WTC11 (cell line): Measurements from ENCODE around the gene SLC9A4. TPM values are rescaled to one million over a fixed set of nuclear protein-coding genes. Genes with fewer than 3 reads are reported as not detected.

Source experiments
- ATAC-seq: fragments of 200-7000 bp; cut with Tn5 transposase; 2 replicates; pipeline ENCODE4 v1.10.0; 2021; ENCODE audit warnings: mild to moderate bottlenecking, moderate library complexity
- CTCF ChIA-PET: fragments of 300-600 bp; sonication (Branson Sonifier 250); formaldehyde crosslinking; loops from one replicate; lab custom pipeline; 2021; ENCODE audit warnings: antibody characterized with exemption; lab: Charles Lee
- POLR2A ChIA-PET: fragments of 350-600 bp; sonication (Branson Sonifier 250); formaldehyde crosslinking; loops from one replicate; lab custom pipeline; 2021; ENCODE audit warnings: antibody characterized with exemption; lab: Charles Lee
- DNase-seq: peaks from one replicate; pipeline ENCODE4 v3.0.0; 2021; ENCODE audit warnings: low spot score
- H3K27ac Mint-ChIP-seq: 2 replicates; pipeline ENCODE4 v1.8.0; 2021; ENCODE audit warnings: mixed read lengths
- H3K27me3 Mint-ChIP-seq: 2 replicates; pipeline ENCODE4 v1.8.0; 2021; ENCODE audit warnings: low read depth, mild to moderate bottlenecking, moderate library complexity, mixed read lengths
- H3K36me3 Mint-ChIP-seq: 2 replicates; pipeline ENCODE4 v1.8.0; 2021; ENCODE audit warnings: mixed read lengths
- H3K4me1 Mint-ChIP-seq: 2 replicates; pipeline ENCODE4 v1.8.0; 2022; ENCODE audit warnings: mixed read lengths
- H3K4me3 Mint-ChIP-seq: 2 replicates; pipeline ENCODE4 v1.8.0; 2021; ENCODE audit warnings: mild to moderate bottlenecking, moderate library complexity, mixed read lengths
- H3K9me3 Mint-ChIP-seq: 2 replicates; pipeline ENCODE4 v1.8.0; 2021; ENCODE audit warnings: mixed read lengths
- ATF1 ChIP-seq: sonication (generic); formaldehyde crosslinking; IDR thresholded peaks from 2 replicates; pipeline ENCODE4 v1.8.1; 2023; ENCODE audit warnings: mild to moderate bottlenecking, moderate library complexity, missing genetic modification reagents
- CREB1 ChIP-seq: sonication (generic); formaldehyde crosslinking; IDR thresholded peaks from 2 replicates; pipeline ENCODE4 v1.8.0; 2023; ENCODE audit warnings: mild to moderate bottlenecking, missing genetic modification reagents
- ELF4 ChIP-seq: sonication (generic); formaldehyde crosslinking; IDR thresholded peaks from 2 replicates; pipeline ENCODE4 v1.8.1; 2022; ENCODE audit warnings: low read depth, mild to moderate bottlenecking, moderate library complexity, missing genetic modification reagents
- FOXK1 ChIP-seq: sonication (generic); formaldehyde crosslinking; IDR thresholded peaks from 2 replicates; pipeline ENCODE4 v1.8.0; 2022; ENCODE audit warnings: mild to moderate bottlenecking, moderate library complexity, missing genetic modification reagents
- GTF2I ChIP-seq: fragments of 250-450 bp; sonication (Bioruptor Pico); conservative IDR thresholded peaks from 2 replicates; pipeline ENCODE4 v1.4.0; 2021; ENCODE audit warnings: mild to moderate bottlenecking
- HMGA2 ChIP-seq: fragments of 250-450 bp; sonication (Bioruptor Pico); IDR thresholded peaks from 2 replicates; pipeline ENCODE4 v1.4.0; 2021; ENCODE audit warnings: mild to moderate bottlenecking, moderate library complexity
- JUN ChIP-seq: sonication (generic); formaldehyde crosslinking; IDR thresholded peaks from 2 replicates; pipeline ENCODE4 v1.8.0; 2023; ENCODE audit warnings: mild to moderate bottlenecking, missing genetic modification reagents
- MLX ChIP-seq: sonication (generic); formaldehyde crosslinking; IDR thresholded peaks from 2 replicates; pipeline ENCODE4 v1.8.1; 2023; ENCODE audit warnings: mild to moderate bottlenecking, missing genetic modification reagents, moderate library complexity
- MXD4 ChIP-seq: fragments of 250-450 bp; sonication (Bioruptor Pico); IDR thresholded peaks from 2 replicates; pipeline ENCODE4 v1.8.0; 2021; ENCODE audit warnings: mild to moderate bottlenecking, moderate library complexity, borderline replicate concordance
- MYBL2 ChIP-seq: sonication (generic); formaldehyde crosslinking; IDR thresholded peaks from 2 replicates; pipeline ENCODE4 v1.8.1; 2023; ENCODE audit warnings: mild to moderate bottlenecking, moderate library complexity, missing genetic modification reagents
- NFYB ChIP-seq: sonication (generic); formaldehyde crosslinking; conservative IDR thresholded peaks from 2 replicates; pipeline ENCODE4 v1.8.0; 2022; ENCODE audit warnings: low read depth, missing genetic modification reagents
- NR1H2 ChIP-seq: sonication (generic); formaldehyde crosslinking; IDR thresholded peaks from 2 replicates; pipeline ENCODE4 v1.9.0; 2021; ENCODE audit warnings: mild to moderate bottlenecking, moderate library complexity, missing genetic modification reagents
- OVOL2 ChIP-seq: fragments of 250-450 bp; sonication (Bioruptor Pico); IDR thresholded peaks from 2 replicates; pipeline ENCODE4 v1.9.0; 2021; ENCODE audit warnings: mild to moderate bottlenecking, borderline replicate concordance
- RORB ChIP-seq: fragments of 250-450 bp; sonication (Bioruptor Pico); IDR thresholded peaks from 2 replicates; pipeline ENCODE4 v1.9.0; 2021; ENCODE audit warnings: mild to moderate bottlenecking
- SMAD3 ChIP-seq: sonication (generic); formaldehyde crosslinking; IDR thresholded peaks from 2 replicates; pipeline ENCODE4 v1.8.0; 2022; ENCODE audit warnings: missing genetic modification reagents, mild to moderate bottlenecking, borderline replicate concordance
- SP1 ChIP-seq: sonication (generic); formaldehyde crosslinking; conservative IDR thresholded peaks from 2 replicates; pipeline ENCODE4 v1.8.1; 2022; ENCODE audit warnings: missing genetic modification reagents
- TCF7 ChIP-seq: sonication (generic); formaldehyde crosslinking; IDR thresholded peaks from 2 replicates; pipeline ENCODE4 v1.8.0; 2022; ENCODE audit warnings: mild to moderate bottlenecking, low read depth, missing genetic modification reagents, moderate library complexity
- TEAD4 ChIP-seq: sonication (generic); formaldehyde crosslinking; IDR thresholded peaks from 2 replicates; pipeline ENCODE4 v1.8.0; 2022; ENCODE audit warnings: mild to moderate bottlenecking, missing genetic modification reagents
- ZNF317 ChIP-seq: sonication (generic); formaldehyde crosslinking; IDR thresholded peaks from 2 replicates; pipeline ENCODE4 v1.8.1; 2023; ENCODE audit warnings: low read depth, mild to moderate bottlenecking, moderate library complexity, missing genetic modification reagents, borderline replicate concordance
- ZNF396 ChIP-seq: fragments of 250-450 bp; sonication (Bioruptor Pico); IDR thresholded peaks from 2 replicates; pipeline ENCODE4 v1.8.0; 2021; ENCODE audit warnings: mild to moderate bottlenecking, moderate library complexity, borderline replicate concordance
- ZNF671 ChIP-seq: fragments of 250-450 bp; sonication (Bioruptor Pico); IDR thresholded peaks from 2 replicates; pipeline ENCODE4 v1.8.0; 2021; ENCODE audit warnings: mild to moderate bottlenecking
- total RNA-seq: library from RNA; stranded (reverse); gene quantifications from 3 replicates; pipeline ENCODE4 v1.2.3, GENCODE V29; 2021
- TF ChIP-seq, protein P1 (sequence below): sonication (generic); formaldehyde crosslinking; IDR thresholded peaks from 2 replicates; pipeline ENCODE4 v1.8.1; 2022; ENCODE audit warnings: missing genetic modification reagents, borderline replicate concordance
- TF ChIP-seq, protein P2 (sequence below): sonication (generic); formaldehyde crosslinking; conservative IDR thresholded peaks from 2 replicates; pipeline ENCODE4 v1.8.1; 2022; ENCODE audit warnings: mild to moderate bottlenecking, missing genetic modification reagents
- TF ChIP-seq, protein P3 (sequence below): sonication (generic); formaldehyde crosslinking; IDR thresholded peaks from 2 replicates; pipeline ENCODE4 v1.8.0; 2023; ENCODE audit warnings: missing genetic modification reagents
- TF ChIP-seq, protein P4 (sequence below): sonication (generic); formaldehyde crosslinking; IDR thresholded peaks from 2 replicates; pipeline ENCODE4 v1.8.0; 2022; ENCODE audit warnings: missing genetic modification reagents
- TF ChIP-seq, protein P5 (sequence below): fragments of 250-450 bp; sonication (Bioruptor Pico); IDR thresholded peaks from 2 replicates; pipeline ENCODE4 v1.9.0; 2021; ENCODE audit warnings: moderate library complexity, mild to moderate bottlenecking, inconsistent platforms, borderline replicate concordance

The SLC9A4 gene
- total RNA-seq, 1 experiment from 2014 or later: 0.11 TPM

DNA sequence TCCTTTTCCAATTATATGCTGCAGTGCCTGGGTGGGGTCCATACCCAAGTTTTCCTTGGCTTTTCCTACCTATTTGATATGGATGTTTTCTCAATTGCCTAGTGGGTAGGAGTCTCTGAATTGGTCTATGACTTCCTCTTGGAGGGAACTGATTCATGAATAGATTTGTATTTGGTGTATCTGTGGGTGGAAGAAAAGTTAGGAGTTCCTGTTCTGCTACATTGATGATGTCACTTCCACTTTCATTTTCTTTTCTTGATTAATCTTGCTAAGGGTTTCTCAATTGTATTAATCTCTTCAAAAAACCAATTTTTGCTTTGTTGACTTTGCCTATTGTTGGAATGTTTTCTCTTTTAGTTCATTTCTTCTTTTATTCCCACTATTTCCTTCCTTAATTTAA is 108.9 kb downstream of the SLC9A4 start:
- POLR2A ChIA-PET: no interaction called here
- Mint-ChIP-seq H3K4me3 (no peak overlapping the region), H3K9me3 (peaks cover 9% of the 10 kb centered on the region; the same call in 1 of the 2 replicates), H3K27ac (no peak overlapping the region), H3K4me1 (peaks cover 15% of the 10 kb centered on the region), H3K27me3 (no peaks in the 10 kb centered on the region), H3K36me3 (no peaks in the 10 kb centered on the region)
- ATAC-seq (no peak), DNase-seq (no peak)
- CTCF ChIA-PET: no interaction called here
- TF ChIP-seq MYBL2 (no peak), TCF7 (CRISPR knock-in tag) (no peak), TEAD4 (CRISPR knock-in tag) (no peak), NFYB (CRISPR knock-in tag) (no peak), HMGA2 (CRISPR knock-in tag) (no peak), SMAD3 (no peak), RORB (CRISPR knock-in tag) (no peak), MLX (CRISPR knock-in tag) (no peak), ELF4 (CRISPR knock-in tag) (no peak), FOXK1 (CRISPR knock-in tag) (no peak), ZNF317 (no peak), ZNF671 (no peak), SP1 (CRISPR knock-in tag) (no peak), ZNF396 (CRISPR knock-in tag) (no peak)
- TF ChIP-seq, protein P1, sequence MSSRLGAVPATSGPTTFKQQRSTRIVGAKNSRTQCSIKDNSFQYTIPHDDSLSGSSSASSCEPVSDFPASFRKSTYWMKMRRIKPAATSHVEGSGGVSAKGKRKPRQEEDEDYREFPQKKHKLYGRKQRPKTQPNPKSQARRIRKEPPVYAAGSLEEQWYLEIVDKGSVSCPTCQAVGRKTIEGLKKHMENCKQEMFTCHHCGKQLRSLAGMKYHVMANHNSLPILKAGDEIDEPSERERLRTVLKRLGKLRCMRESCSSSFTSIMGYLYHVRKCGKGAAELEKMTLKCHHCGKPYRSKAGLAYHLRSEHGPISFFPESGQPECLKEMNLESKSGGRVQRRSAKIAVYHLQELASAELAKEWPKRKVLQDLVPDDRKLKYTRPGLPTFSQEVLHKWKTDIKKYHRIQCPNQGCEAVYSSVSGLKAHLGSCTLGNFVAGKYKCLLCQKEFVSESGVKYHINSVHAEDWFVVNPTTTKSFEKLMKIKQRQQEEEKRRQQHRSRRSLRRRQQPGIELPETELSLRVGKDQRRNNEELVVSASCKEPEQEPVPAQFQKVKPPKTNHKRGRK (CRISPR knock-in tag): no peak
- TF ChIP-seq, protein P2, sequence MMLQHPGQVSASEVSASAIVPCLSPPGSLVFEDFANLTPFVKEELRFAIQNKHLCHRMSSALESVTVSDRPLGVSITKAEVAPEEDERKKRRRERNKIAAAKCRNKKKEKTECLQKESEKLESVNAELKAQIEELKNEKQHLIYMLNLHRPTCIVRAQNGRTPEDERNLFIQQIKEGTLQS (CRISPR knock-in tag): no peak
- TF ChIP-seq, protein P3, sequence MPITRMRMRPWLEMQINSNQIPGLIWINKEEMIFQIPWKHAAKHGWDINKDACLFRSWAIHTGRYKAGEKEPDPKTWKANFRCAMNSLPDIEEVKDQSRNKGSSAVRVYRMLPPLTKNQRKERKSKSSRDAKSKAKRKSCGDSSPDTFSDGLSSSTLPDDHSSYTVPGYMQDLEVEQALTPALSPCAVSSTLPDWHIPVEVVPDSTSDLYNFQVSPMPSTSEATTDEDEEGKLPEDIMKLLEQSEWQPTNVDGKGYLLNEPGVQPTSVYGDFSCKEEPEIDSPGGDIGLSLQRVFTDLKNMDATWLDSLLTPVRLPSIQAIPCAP (CRISPR knock-in tag): no peak

DNA sequence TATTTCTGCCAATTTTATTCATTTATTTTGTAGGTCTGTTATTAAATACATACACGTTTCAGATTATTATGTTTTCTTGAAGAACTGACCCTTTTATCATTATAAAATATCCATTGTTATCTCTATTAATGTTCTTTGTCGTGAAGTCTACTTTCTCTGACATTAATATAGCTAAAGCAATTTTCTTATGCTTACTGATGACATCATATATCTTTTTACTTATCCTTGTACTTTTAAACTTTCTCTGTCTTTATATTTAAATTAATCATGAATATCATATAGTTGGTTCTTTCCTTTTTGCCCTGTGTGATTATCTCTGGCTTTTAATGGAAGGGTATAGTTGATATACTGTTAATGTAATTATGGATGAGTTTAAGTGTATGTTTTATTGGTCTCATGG is 109.8 kb downstream of the SLC9A4 start:
- H3K4me1 Mint-ChIP-seq: peaks cover 15% of the 10 kb centered on the region
- CTCF ChIA-PET: no interaction called here
- no peak overlapping the region for H3K27ac Mint-ChIP-seq
- peaks cover 9% of the 10 kb centered on the region; the same call in 1 of the 2 replicates for H3K9me3 Mint-ChIP-seq
- H3K4me3 Mint-ChIP-seq: no peak overlapping the region
- ATAC-seq: no peak
- DNase-seq: no peak
- H3K36me3 Mint-ChIP-seq: no peaks in the 10 kb centered on the region
- POLR2A ChIA-PET: no interaction called here
- H3K27me3 Mint-ChIP-seq: no peaks in the 10 kb centered on the region
- TF ChIP-seq NR1H2 (no peak), ZNF317 (no peak), JUN (no peak), ZNF671 (no peak), ATF1 (no peak), GTF2I (CRISPR knock-in tag) (no peak), MXD4 (CRISPR knock-in tag) (no peak), OVOL2 (CRISPR knock-in tag) (no peak), CREB1 (CRISPR knock-in tag) (no peak)
- TF ChIP-seq, protein P4, sequence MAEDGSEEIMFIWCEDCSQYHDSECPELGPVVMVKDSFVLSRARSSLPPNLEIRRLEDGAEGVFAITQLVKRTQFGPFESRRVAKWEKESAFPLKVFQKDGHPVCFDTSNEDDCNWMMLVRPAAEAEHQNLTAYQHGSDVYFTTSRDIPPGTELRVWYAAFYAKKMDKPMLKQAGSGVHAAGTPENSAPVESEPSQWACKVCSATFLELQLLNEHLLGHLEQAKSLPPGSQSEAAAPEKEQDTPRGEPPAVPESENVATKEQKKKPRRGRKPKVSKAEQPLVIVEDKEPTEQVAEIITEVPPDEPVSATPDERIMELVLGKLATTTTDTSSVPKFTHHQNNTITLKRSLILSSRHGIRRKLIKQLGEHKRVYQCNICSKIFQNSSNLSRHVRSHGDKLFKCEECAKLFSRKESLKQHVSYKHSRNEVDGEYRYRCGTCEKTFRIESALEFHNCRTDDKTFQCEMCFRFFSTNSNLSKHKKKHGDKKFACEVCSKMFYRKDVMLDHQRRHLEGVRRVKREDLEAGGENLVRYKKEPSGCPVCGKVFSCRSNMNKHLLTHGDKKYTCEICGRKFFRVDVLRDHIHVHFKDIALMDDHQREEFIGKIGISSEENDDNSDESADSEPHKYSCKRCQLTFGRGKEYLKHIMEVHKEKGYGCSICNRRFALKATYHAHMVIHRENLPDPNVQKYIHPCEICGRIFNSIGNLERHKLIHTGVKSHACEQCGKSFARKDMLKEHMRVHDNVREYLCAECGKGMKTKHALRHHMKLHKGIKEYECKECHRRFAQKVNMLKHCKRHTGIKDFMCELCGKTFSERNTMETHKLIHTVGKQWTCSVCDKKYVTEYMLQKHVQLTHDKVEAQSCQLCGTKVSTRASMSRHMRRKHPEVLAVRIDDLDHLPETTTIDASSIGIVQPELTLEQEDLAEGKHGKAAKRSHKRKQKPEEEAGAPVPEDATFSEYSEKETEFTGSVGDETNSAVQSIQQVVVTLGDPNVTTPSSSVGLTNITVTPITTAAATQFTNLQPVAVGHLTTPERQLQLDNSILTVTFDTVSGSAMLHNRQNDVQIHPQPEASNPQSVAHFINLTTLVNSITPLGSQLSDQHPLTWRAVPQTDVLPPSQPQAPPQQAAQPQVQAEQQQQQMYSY (CRISPR knock-in tag): no peak
- TF ChIP-seq, protein P5, sequence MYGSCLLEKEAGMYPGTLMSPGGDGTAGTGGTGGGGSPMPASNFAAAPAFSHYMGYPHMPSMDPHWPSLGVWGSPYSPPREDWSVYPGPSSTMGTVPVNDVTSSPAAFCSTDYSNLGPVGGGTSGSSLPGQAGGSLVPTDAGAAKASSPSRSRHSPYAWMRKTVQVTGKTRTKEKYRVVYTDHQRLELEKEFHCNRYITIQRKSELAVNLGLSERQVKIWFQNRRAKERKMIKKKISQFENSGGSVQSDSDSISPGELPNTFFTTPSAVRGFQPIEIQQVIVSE (CRISPR knock-in tag): no peak
- TF ChIP-seq, protein P1 (CRISPR knock-in tag): no peak
